ENCODE results near the gene NTN4.

Gene NTN4

GRCh38 chr12:95796225-95796981 lies 5.8 kb upstream of the NTN4 start:
- CTCF ChIA-PET: no interaction called here
- 96% methylated on average over 4 of the region's 4 CpGs for WGBS (ENCODE audit: insufficient coverage)
- no peak for DNase-seq
- no peaks in the 10 kb centered on the region for H3K36me3 ChIP-seq (ENCODE audit: control insufficient read depth in 4 of 4, insufficient read depth in 4 of 4, low read length in 3 of 4)
- H3K4me3 ChIP-seq (ENCODE audit: control insufficient read depth in 1 of 7, extremely low read depth in 1 of 7, insufficient read depth in 4 of 7, low read depth in 2 of 7, low read length in 6 of 7): no peak overlapping the region
- POLR2A ChIA-PET: no interaction called here
- H3K4me1 ChIP-seq (ENCODE audit: control extremely low read depth in 1 of 4, control insufficient read depth in 4 of 4, insufficient read depth in 4 of 4, low read length in 3 of 4): peaks cover 0 to under 1% (median under 1%) of the 10 kb centered on the region in 4 experiments
- peaks cover 9 to 58% (median 37%) of the 10 kb centered on the region in 5 experiments for H3K27me3 ChIP-seq (replicated peaks in 2 of 5; ENCODE audit: control insufficient read depth in 4 of 5, insufficient read depth in 5 of 5, low read length in 4 of 5)
- no peaks in the 10 kb centered on the region for H3K9me3 ChIP-seq (ENCODE audit: control extremely low read depth in 1 of 5, control insufficient read depth in 4 of 5, insufficient read depth in 2 of 5, low read depth in 1 of 5, low read length in 4 of 5)
- H3K27ac ChIP-seq (ENCODE audit: insufficient read depth in 1 of 2, low read depth in 1 of 2, low read length in 2 of 2, poor library complexity in 1 of 2, severe bottlenecking in 2 of 2): no peak overlapping the region

GRCh38 chr12:95790917-95791849 lies 619 bp upstream of the NTN4 start:
- H3K27me3 ChIP-seq (replicated peaks in 2 of 5; ENCODE audit: control insufficient read depth in 4 of 5, insufficient read depth in 5 of 5, low read length in 4 of 5): peaks cover 40 to 95% (median 47%) of the 10 kb centered on the region in 5 experiments
- peak overlapping the region in 5 of 7 experiments; percentile 26 to 68 (median 46) for H3K4me3 ChIP-seq (ENCODE audit: control insufficient read depth in 1 of 7, extremely low read depth in 1 of 7, insufficient read depth in 4 of 7, low read depth in 2 of 7, low read length in 6 of 7)
- peaks cover 0 to 22% (median 10%) of the 10 kb centered on the region in 4 experiments for H3K4me1 ChIP-seq (ENCODE audit: control extremely low read depth in 1 of 4, control insufficient read depth in 4 of 4, insufficient read depth in 4 of 4, low read length in 3 of 4)
- WGBS (ENCODE audit: insufficient coverage): 0% methylated on average over 27 of the region's 49 CpGs
- no peaks in the 10 kb centered on the region for H3K9me3 ChIP-seq (ENCODE audit: control extremely low read depth in 1 of 5, control insufficient read depth in 4 of 5, insufficient read depth in 2 of 5, low read depth in 1 of 5, low read length in 4 of 5)
- ChIA-PET POLR2A (no interaction called here), CTCF (no interaction called here)
- H3K36me3 ChIP-seq (ENCODE audit: control insufficient read depth in 4 of 4, insufficient read depth in 4 of 4, low read length in 3 of 4): no peaks in the 10 kb centered on the region
- H3K27ac ChIP-seq (ENCODE audit: insufficient read depth in 1 of 2, low read depth in 1 of 2, low read length in 2 of 2, poor library complexity in 1 of 2, severe bottlenecking in 2 of 2): no peak overlapping the region
- DNase-seq: peak; percentile 22 to 61 (median 53)

DNA sequence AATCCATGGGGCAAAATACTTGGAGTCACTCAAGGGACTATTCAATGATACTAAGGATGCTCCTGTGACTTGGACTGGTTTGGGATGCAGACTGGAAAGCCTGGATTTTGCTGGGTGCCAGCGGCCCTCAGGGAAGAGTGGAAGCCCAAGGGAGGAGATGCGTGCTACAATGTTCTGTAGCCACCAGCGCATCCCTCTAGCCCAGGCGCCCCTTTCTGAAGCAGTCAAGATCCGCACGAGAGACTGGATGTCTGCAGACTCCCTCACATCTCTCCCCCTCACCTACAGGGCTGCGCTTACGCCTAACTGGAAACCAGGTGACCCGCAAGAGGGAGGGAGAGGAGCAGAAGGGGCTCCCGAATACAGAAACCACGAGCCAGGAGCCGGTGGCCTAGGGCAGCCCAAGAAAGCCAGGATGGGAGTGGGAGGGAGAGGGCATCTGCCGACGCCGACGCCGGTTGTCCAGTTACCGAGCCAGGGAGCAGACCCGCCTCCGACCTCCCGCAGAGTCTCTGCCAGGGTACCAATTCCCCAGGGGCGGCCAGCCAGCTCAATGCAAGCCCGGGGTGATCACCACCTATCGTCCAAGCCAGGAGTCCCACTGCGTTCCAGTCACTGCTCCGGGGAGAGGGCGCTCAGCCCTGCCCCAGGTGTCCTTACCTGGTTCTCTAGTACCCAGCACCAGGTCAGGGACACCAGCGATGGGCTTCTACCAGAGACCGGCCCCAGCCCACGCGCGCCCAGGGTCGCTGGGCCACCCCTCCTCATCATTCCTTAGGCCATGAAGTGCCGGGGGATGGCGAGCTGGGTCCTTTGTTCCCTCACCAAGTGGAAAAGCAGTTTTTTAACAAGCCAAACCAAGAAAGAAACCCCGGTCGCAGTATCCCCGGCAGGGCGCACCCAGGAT lies 1.2 kb downstream of the NTN4 start:
- H3K4me1 ChIP-seq (ENCODE audit: control extremely low read depth in 1 of 4, control insufficient read depth in 4 of 4, insufficient read depth in 4 of 4, low read length in 3 of 4): peaks cover 0 to 22% (median 10%) of the 10 kb centered on the region in 4 experiments
- H3K9me3 ChIP-seq (ENCODE audit: control extremely low read depth in 1 of 5, control insufficient read depth in 4 of 5, insufficient read depth in 2 of 5, low read depth in 1 of 5, low read length in 4 of 5): no peaks in the 10 kb centered on the region
- peak overlapping the region in 6 of 7 experiments; percentile 18 to 68 (median 64) for H3K4me3 ChIP-seq (ENCODE audit: control insufficient read depth in 1 of 7, extremely low read depth in 1 of 7, insufficient read depth in 4 of 7, low read depth in 2 of 7, low read length in 6 of 7)
- H3K36me3 ChIP-seq (ENCODE audit: control insufficient read depth in 4 of 4, insufficient read depth in 4 of 4, low read length in 3 of 4): no peaks in the 10 kb centered on the region
- POLR2A ChIA-PET: no interaction called here
- DNase-seq: peak in 1 of 3 donors; percentile 11
- no peak overlapping the region for H3K27ac ChIP-seq (ENCODE audit: insufficient read depth in 1 of 2, low read depth in 1 of 2, low read length in 2 of 2, poor library complexity in 1 of 2, severe bottlenecking in 2 of 2)
- CTCF ChIA-PET: interaction anchor here (0.7 kb wide), 1 partner anchor 21 kb away, joined by 3 read pairs; no protein-coding TSS in a partner anchor
- peaks cover 40 to 84% (median 44%) of the 10 kb centered on the region in 5 experiments for H3K27me3 ChIP-seq (replicated peaks in 2 of 5; ENCODE audit: control insufficient read depth in 4 of 5, insufficient read depth in 5 of 5, low read length in 4 of 5)
- WGBS (ENCODE audit: insufficient coverage): 11% methylated on average over 37 of the region's 39 CpGs

DNA sequence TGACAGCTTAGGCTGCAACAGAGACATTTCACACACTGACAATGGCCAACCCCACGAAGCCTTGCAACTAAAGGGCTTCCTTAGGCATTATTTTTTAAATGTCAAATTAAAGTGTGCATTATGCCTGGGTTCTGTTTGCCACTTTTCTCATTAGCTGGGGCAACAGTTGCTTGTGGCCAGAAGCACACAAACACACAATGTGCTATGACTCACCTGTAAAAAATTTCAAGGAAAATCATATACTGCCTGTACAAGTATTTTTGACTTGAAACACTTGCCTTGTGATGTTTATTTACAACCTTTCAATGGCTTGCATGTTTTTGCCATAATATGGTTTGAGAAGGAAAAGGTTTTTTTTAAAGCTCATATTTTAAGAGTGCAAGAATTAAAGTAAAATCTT lies 1.9 kb downstream of the NTN4 start:
- no peaks in the 10 kb centered on the region for H3K9me3 ChIP-seq (ENCODE audit: control extremely low read depth in 1 of 5, control insufficient read depth in 4 of 5, insufficient read depth in 2 of 5, low read depth in 1 of 5, low read length in 4 of 5)
- CTCF ChIA-PET: no interaction called here
- no peak overlapping the region for H3K4me3 ChIP-seq (ENCODE audit: control insufficient read depth in 1 of 7, extremely low read depth in 1 of 7, insufficient read depth in 4 of 7, low read depth in 2 of 7, low read length in 6 of 7)
- POLR2A ChIA-PET: no interaction called here
- WGBS (ENCODE audit: insufficient coverage): no CpG with 5 or more reads among the region's 1 CpG
- DNase-seq: no peak
- no peak overlapping the region for H3K27ac ChIP-seq (ENCODE audit: insufficient read depth in 1 of 2, low read depth in 1 of 2, low read length in 2 of 2, poor library complexity in 1 of 2, severe bottlenecking in 2 of 2)
- H3K27me3 ChIP-seq (replicated peaks in 2 of 5; ENCODE audit: control insufficient read depth in 4 of 5, insufficient read depth in 5 of 5, low read length in 4 of 5): peaks cover 38 to 78% (median 43%) of the 10 kb centered on the region in 5 experiments
- H3K36me3 ChIP-seq (ENCODE audit: control insufficient read depth in 4 of 4, insufficient read depth in 4 of 4, low read length in 3 of 4): no peaks in the 10 kb centered on the region
- H3K4me1 ChIP-seq (ENCODE audit: control extremely low read depth in 1 of 4, control insufficient read depth in 4 of 4, insufficient read depth in 4 of 4, low read length in 3 of 4): peaks cover 0 to 22% (median 10%) of the 10 kb centered on the region in 4 experiments

GRCh38 chr12:95787274-95787818 lies 3.2 kb downstream of the NTN4 start:
- Histone ChIP-seq H3K27me3 (replicated peaks in 2 of 5; ENCODE audit: control insufficient read depth in 4 of 5, insufficient read depth in 5 of 5, low read length in 4 of 5) (peaks cover 33 to 65% (median 41%) of the 10 kb centered on the region in 5 experiments), H3K4me3 (ENCODE audit: control insufficient read depth in 1 of 7, extremely low read depth in 1 of 7, insufficient read depth in 4 of 7, low read depth in 2 of 7, low read length in 6 of 7) (no peak overlapping the region), H3K27ac (ENCODE audit: insufficient read depth in 1 of 2, low read depth in 1 of 2, low read length in 2 of 2, poor library complexity in 1 of 2, severe bottlenecking in 2 of 2) (no peak overlapping the region), H3K36me3 (ENCODE audit: control insufficient read depth in 4 of 4, insufficient read depth in 4 of 4, low read length in 3 of 4) (no peaks in the 10 kb centered on the region), H3K4me1 (ENCODE audit: control extremely low read depth in 1 of 4, control insufficient read depth in 4 of 4, insufficient read depth in 4 of 4, low read length in 3 of 4) (peaks cover 0 to 22% (median 10%) of the 10 kb centered on the region in 4 experiments), H3K9me3 (ENCODE audit: control extremely low read depth in 1 of 5, control insufficient read depth in 4 of 5, insufficient read depth in 2 of 5, low read depth in 1 of 5, low read length in 4 of 5) (no peaks in the 10 kb centered on the region)
- 98% methylated on average over 9 of the region's 12 CpGs for WGBS (ENCODE audit: insufficient coverage)
- DNase-seq: peak in 2 of 3 donors; percentile 39 to 43
- ChIA-PET CTCF (no interaction called here), POLR2A (no interaction called here)

DNA sequence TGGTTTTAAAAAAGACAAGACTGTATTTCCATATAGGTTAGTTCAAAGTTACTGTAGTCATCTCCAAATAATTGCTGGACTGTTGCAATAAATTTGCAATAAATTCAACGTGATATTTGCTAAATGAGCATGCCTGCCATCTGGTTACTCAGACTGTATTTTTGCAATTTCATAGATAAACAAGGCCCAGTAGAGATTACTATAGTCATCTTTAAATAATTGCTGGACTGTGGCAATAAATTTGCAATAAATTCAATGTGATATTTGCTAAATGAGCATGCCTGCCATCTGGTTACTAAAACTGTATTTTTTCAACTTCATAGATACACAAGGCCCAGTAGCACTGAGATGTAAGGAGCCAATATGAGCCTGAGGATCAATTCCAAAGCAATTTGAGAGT lies 5.6 kb downstream of the NTN4 start:
- DNase-seq: no peak
- no peaks in the 10 kb centered on the region for H3K9me3 ChIP-seq (ENCODE audit: control extremely low read depth in 1 of 5, control insufficient read depth in 4 of 5, insufficient read depth in 2 of 5, low read depth in 1 of 5, low read length in 4 of 5)
- H3K27me3 ChIP-seq (replicated peaks in 2 of 5; ENCODE audit: control insufficient read depth in 4 of 5, insufficient read depth in 5 of 5, low read length in 4 of 5): peaks cover 23 to 45% (median 33%) of the 10 kb centered on the region in 5 experiments
- ChIA-PET POLR2A (no interaction called here), CTCF (no interaction called here)
- H3K4me1 ChIP-seq (ENCODE audit: control extremely low read depth in 1 of 4, control insufficient read depth in 4 of 4, insufficient read depth in 4 of 4, low read length in 3 of 4): peaks cover 0 to 8% (median 3%) of the 10 kb centered on the region in 4 experiments
- no CpG with 5 or more reads among the region's 1 CpG for WGBS (ENCODE audit: insufficient coverage)
- H3K36me3 ChIP-seq (ENCODE audit: control insufficient read depth in 4 of 4, insufficient read depth in 4 of 4, low read length in 3 of 4): no peaks in the 10 kb centered on the region
- H3K27ac ChIP-seq (ENCODE audit: insufficient read depth in 1 of 2, low read depth in 1 of 2, low read length in 2 of 2, poor library complexity in 1 of 2, severe bottlenecking in 2 of 2): no peak overlapping the region
- no peak overlapping the region for H3K4me3 ChIP-seq (ENCODE audit: control insufficient read depth in 1 of 7, extremely low read depth in 1 of 7, insufficient read depth in 4 of 7, low read depth in 2 of 7, low read length in 6 of 7)
